OCI-LY3 (cell line): ENCODE measurements around the gene EP300.
"Not testable (repeated sequence)": the region's sequence is repeated elsewhere in the genome, so short reads cannot be mapped to it uniquely, and the experiment has no call there.

ENCODE experiments used
- EZH2phosphoT487 ChIP-seq: fragments of 200-600 bp; shearing (Covaris generic); IDR thresholded peaks from 2 replicates; pipeline ENCODE4 v1.6.1; 2018; ENCODE audit warnings: antibody characterized with exemption, mixed run types, low read depth
- TF ChIP-seq, protein P1 (sequence below): fragments of 200-600, 300-600 bp; sonication (generic); IDR thresholded peaks from 2 replicates; pipeline ENCODE4 v1.5.1; 2014; ENCODE audit warnings: antibody characterized with exemption, low read length, low read depth

- TF ChIP-seq, protein P1, sequence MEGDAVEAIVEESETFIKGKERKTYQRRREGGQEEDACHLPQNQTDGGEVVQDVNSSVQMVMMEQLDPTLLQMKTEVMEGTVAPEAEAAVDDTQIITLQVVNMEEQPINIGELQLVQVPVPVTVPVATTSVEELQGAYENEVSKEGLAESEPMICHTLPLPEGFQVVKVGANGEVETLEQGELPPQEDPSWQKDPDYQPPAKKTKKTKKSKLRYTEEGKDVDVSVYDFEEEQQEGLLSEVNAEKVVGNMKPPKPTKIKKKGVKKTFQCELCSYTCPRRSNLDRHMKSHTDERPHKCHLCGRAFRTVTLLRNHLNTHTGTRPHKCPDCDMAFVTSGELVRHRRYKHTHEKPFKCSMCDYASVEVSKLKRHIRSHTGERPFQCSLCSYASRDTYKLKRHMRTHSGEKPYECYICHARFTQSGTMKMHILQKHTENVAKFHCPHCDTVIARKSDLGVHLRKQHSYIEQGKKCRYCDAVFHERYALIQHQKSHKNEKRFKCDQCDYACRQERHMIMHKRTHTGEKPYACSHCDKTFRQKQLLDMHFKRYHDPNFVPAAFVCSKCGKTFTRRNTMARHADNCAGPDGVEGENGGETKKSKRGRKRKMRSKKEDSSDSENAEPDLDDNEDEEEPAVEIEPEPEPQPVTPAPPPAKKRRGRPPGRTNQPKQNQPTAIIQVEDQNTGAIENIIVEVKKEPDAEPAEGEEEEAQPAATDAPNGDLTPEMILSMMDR = not testable (repeated sequence)
- not testable (repeated sequence) for TF ChIP-seq EZH2phosphoT487
Measured at GRCh38 chr22:41048345-41048744, 44.0 kb upstream of the EP300 start.
